ENCODE results near the gene FZD1. TPM values are rescaled to one million over a fixed set of nuclear protein-coding genes. Genes with fewer than 3 reads are reported as not detected.

Gene FZD1
- total RNA-seq, 1 experiment from 2014 or later, result 0.61 TPM

GRCh38 chr7:91313113-91313512 lies 48.9 kb downstream of the FZD1 start:
- no peaks in the 10 kb centered on the region for H3K36me3 Mint-ChIP-seq (ENCODE audit: insufficient read depth in 1 of 3, low read depth in 3 of 3)

More at GRCh38 chr7:91313113-91313512, 48.9 kb downstream of the FZD1 start:
- H3T11ph ChIP-seq (ENCODE audit: low read length), result no peak overlapping the region
- no peak overlapping the region for H3K4ac ChIP-seq (ENCODE audit: low read depth, low read length)
- H2BK15ac ChIP-seq (ENCODE audit: low read depth, low read length), result no peak overlapping the region
- Mint-ChIP-seq H3K27me3 (ENCODE audit: low read depth) (peaks cover 3% of the 10 kb centered on the region; the same call in 1 of the 2 replicates), H3K4me3 (no peak overlapping the region), H3K27ac (no peak overlapping the region), H3K9me3 (no peaks in the 10 kb centered on the region), H3K4me1 (peaks cover 0 to 4% of the 10 kb centered on the region in 2 experiments; a peak in 2 of 4 replicates)
- no peak overlapping the region for H3K4me2 ChIP-seq (ENCODE audit: insufficient read depth, insufficient read length, low read length)
- no peak overlapping the region for H4K91ac ChIP-seq (ENCODE audit: insufficient read length, low read depth, low read length)
- DNase-seq, result no peak
- no peak overlapping the region for H4K5ac ChIP-seq (ENCODE audit: insufficient read length, low read depth, low read length)
- no peak overlapping the region for H3K56ac ChIP-seq (ENCODE audit: insufficient read length, low read depth, low read length)
- no peak overlapping the region for H3K27ac ChIP-seq (ENCODE audit: insufficient read length, low read depth, low read length)
- H4K8ac ChIP-seq (replicated peaks; ENCODE audit: insufficient read length, low read depth, low read length), result no peak overlapping the region
- no peaks in the 10 kb centered on the region for H3K23me2 ChIP-seq (ENCODE audit: insufficient read length, low read depth, low read length, poor library complexity, severe bottlenecking)
- H3K27me3 ChIP-seq (ENCODE audit: insufficient read depth, low read length), result no peaks in the 10 kb centered on the region
- H3K79me1 ChIP-seq (ENCODE audit: insufficient read depth, low read depth, low read length, poor library complexity, severe bottlenecking), result no peaks in the 10 kb centered on the region
- no peak for TF ChIP-seq CTCF (conservative IDR thresholded peaks at IDR 0.05)
- H2AK5ac ChIP-seq (ENCODE audit: insufficient read length, low read length), result no peak overlapping the region
- H3K23ac ChIP-seq (ENCODE audit: insufficient read length, low read depth, low read length), result no peak overlapping the region
- no CpG with 5 or more reads among the region's 5 CpGs for whole genome bisulfite sequencing (ENCODE audit: extremely low coverage, insufficient read length, low lambda C conversion rate)
- no peaks in the 10 kb centered on the region for H4K20me1 ChIP-seq (ENCODE audit: control insufficient read depth, insufficient read depth, insufficient read length)
- H3K14ac ChIP-seq (ENCODE audit: insufficient read depth, low read length), result no peak overlapping the region
- no peaks in the 10 kb centered on the region for H3K79me2 ChIP-seq (ENCODE audit: insufficient read depth, low read length)
- H2BK120ac ChIP-seq (ENCODE audit: low read depth, low read length, poor library complexity, severe bottlenecking), result no peak overlapping the region
- H2BK12ac ChIP-seq (ENCODE audit: insufficient read length, low read depth, low read length), result no peak overlapping the region
- H2BK20ac ChIP-seq (ENCODE audit: low read depth, low read length, poor library complexity, severe bottlenecking), result no peak overlapping the region
- H2BK5ac ChIP-seq (ENCODE audit: insufficient read length, low read length), result no peak overlapping the region
- H3K9me3 ChIP-seq (ENCODE audit: control insufficient read depth, low read depth, low read length), result no peaks in the 10 kb centered on the region
- H3K4me1 ChIP-seq (ENCODE audit: insufficient read depth, low read length), result no peaks in the 10 kb centered on the region
- H3K18ac ChIP-seq (ENCODE audit: insufficient read length, low read depth, low read length), result no peak overlapping the region
- no peak overlapping the region for H2AFZ ChIP-seq (ENCODE audit: low read length)
- no peak overlapping the region for H3K9ac ChIP-seq (ENCODE audit: extremely low read depth, insufficient read length, low read length)
